SKM-1 (cell line): ENCODE results near the gene CRABP1.
"Not testable (repeated sequence)": the region's sequence is repeated elsewhere in the genome, so short reads cannot be mapped to it uniquely, and the experiment has no call there.

Experiments
- DNase-seq: peaks from one replicate; lab custom pipeline; 2025; ENCODE audit not compliant: unreplicated experiment; lab: John Stamatoyannopoulos, UW

Gene CRABP1

GRCh38 chr15:78369161-78369560 is 29.0 kb downstream of the CRABP1 start:
- no peak for DNase-seq

GRCh38 chr15:78370013-78370412 is 29.9 kb downstream of the CRABP1 start:
- DNase-seq, result no peak

- DNase-seq, result no peak
Measured at GRCh38 chr15:78372880-78373279, 32.7 kb downstream of the CRABP1 start.

GRCh38 chr15:78374436-78375393 is 34.6 kb downstream of the CRABP1 start:
- DNase-seq, result peak; percentile 84

- DNase-seq, result not testable (repeated sequence)
Measured at GRCh38 chr15:78380143-78380542, 40.0 kb downstream of the CRABP1 start.

- no peak for DNase-seq
Measured at GRCh38 chr15:78382114-78382880, 42.1 kb downstream of the CRABP1 start.

GRCh38 chr15:78384651-78385050 is 44.5 kb downstream of the CRABP1 start:
- no peak for DNase-seq

GRCh38 chr15:78387246-78388037 is 47.3 kb downstream of the CRABP1 start:
- no peak for DNase-seq

GRCh38 chr15:78388865-78389264 is 48.7 kb downstream of the CRABP1 start:
- DNase-seq, result no peak

GRCh38 chr15:78389322-78389721 is 49.2 kb downstream of the CRABP1 start:
- no peak for DNase-seq

- DNase-seq, result no peak
Measured at GRCh38 chr15:78389738-78390137, 49.6 kb downstream of the CRABP1 start.

GRCh38 chr15:78390242-78390641 is 50.1 kb downstream of the CRABP1 start:
- no peak for DNase-seq

GRCh38 chr15:78390826-78391225 is 50.7 kb downstream of the CRABP1 start:
- no peak for DNase-seq

- DNase-seq, result no peak
Measured at GRCh38 chr15:78391781-78392180, 51.6 kb downstream of the CRABP1 start.

GRCh38 chr15:78392430-78392829 is 52.3 kb downstream of the CRABP1 start:
- DNase-seq, result no peak

GRCh38 chr15:78393137-78393536 is 53.0 kb downstream of the CRABP1 start:
- DNase-seq, result no peak

- no peak for DNase-seq
Measured at GRCh38 chr15:78394026-78394425, 53.9 kb downstream of the CRABP1 start.

- DNase-seq, result no peak
Measured at GRCh38 chr15:78394981-78395616, 54.9 kb downstream of the CRABP1 start.

GRCh38 chr15:78396186-78396814 is 56.1 kb downstream of the CRABP1 start:
- DNase-seq, result no peak

GRCh38 chr15:78396976-78397375 is 56.8 kb downstream of the CRABP1 start:
- no peak for DNase-seq
